Trophoblast cell (in vitro differentiated cells and primary cell): ENCODE data around the gene S100PBP.

Experiments
- DNase-seq, 2 donors: peaks; one replicate each; pipeline ENCODE4 v3.0.0-alpha.2; 2016
- H2AFZ ChIP-seq: 2 replicates; pipeline ENCODE4 v1.6.1; 2013; ENCODE audit warnings: low read length, moderate library complexity, mild to moderate bottlenecking; ENCODE audit not compliant: insufficient read depth, poor library complexity
- H2AK5ac ChIP-seq: 2 replicates; pipeline ENCODE4 v1.6.1; 2013; ENCODE audit warnings: mild to moderate bottlenecking, low read length
- H2BK120ac ChIP-seq: 2 replicates; pipeline ENCODE4 v1.6.1; 2013; ENCODE audit warnings: low read length, mild to moderate bottlenecking, moderate library complexity; ENCODE audit not compliant: insufficient read depth, poor library complexity
- H2BK12ac ChIP-seq: 2 replicates; pipeline ENCODE4 v1.6.1; 2013; ENCODE audit warnings: mild to moderate bottlenecking, low read length, moderate library complexity
- H2BK5ac ChIP-seq: 2 replicates; pipeline ENCODE4 v1.6.1; 2013; ENCODE audit warnings: low read length, low read depth, moderate library complexity, mild to moderate bottlenecking; ENCODE audit not compliant: poor library complexity
- H3K14ac ChIP-seq: 2 replicates; pipeline ENCODE4 v1.6.1; 2013; ENCODE audit warnings: mild to moderate bottlenecking, low read length
- H3K18ac ChIP-seq: 2 replicates; pipeline ENCODE4 v1.6.1; 2013; ENCODE audit warnings: mild to moderate bottlenecking, low read length
- H3K23ac ChIP-seq: 2 replicates; pipeline ENCODE4 v1.6.1; 2013; ENCODE audit warnings: low read length
- H3K27ac ChIP-seq: 2 replicates; pipeline ENCODE4 v1.5.1; 2013; ENCODE audit warnings: low read depth, mild to moderate bottlenecking, inconsistent platforms, low read length, moderate library complexity
- H3K27me3 ChIP-seq: 2 replicates; pipeline ENCODE4 v1.6.1; 2013; ENCODE audit warnings: inconsistent platforms, mild to moderate bottlenecking, low read length, moderate library complexity; ENCODE audit not compliant: insufficient read depth
- H3K36me3 ChIP-seq, 2 experiments: 1 replicate in 1 of 2; 2 replicates in 1 of 2; pipeline ENCODE4 v1.6.1; 2013; ENCODE audit warnings: low read length in 2 of 2, mild to moderate bottlenecking in 2 of 2, moderate library complexity in 1 of 2; ENCODE audit not compliant: insufficient read depth in 2 of 2, control insufficient read depth in 1 of 2
- H3K4ac ChIP-seq: 2 replicates; pipeline ENCODE4 v1.6.1; 2013; ENCODE audit warnings: low read depth, mild to moderate bottlenecking, low read length, moderate library complexity
- H3K4me1 ChIP-seq, 2 experiments: 1 replicate in 1 of 2; 2 replicates in 1 of 2; pipeline ENCODE4 v1.6.1; 2013; ENCODE audit warnings: low read length in 2 of 2, mild to moderate bottlenecking in 2 of 2, moderate library complexity in 1 of 2; ENCODE audit not compliant: insufficient read depth in 2 of 2, control insufficient read depth in 1 of 2
- H3K4me2 ChIP-seq: 2 replicates; pipeline ENCODE4 v1.6.1; 2013; ENCODE audit warnings: inconsistent platforms, mild to moderate bottlenecking, low read length, moderate library complexity
- H3K4me3 ChIP-seq: 2 replicates; pipeline ENCODE4 v1.5.1; 2013; ENCODE audit warnings: mild to moderate bottlenecking, low read depth, low read length, inconsistent platforms
- H3K79me1 ChIP-seq: one replicate; pipeline ENCODE4 v1.6.1; 2013; ENCODE audit warnings: low read length
- H3K79me2 ChIP-seq: 2 replicates; pipeline ENCODE4 v1.6.1; 2013; ENCODE audit warnings: low read length, mild to moderate bottlenecking; ENCODE audit not compliant: control insufficient read depth, insufficient read depth, poor library complexity
- H3K9ac ChIP-seq: 2 replicates; pipeline ENCODE4 v1.6.1; 2013; ENCODE audit warnings: mild to moderate bottlenecking, low read length
- H3K9me3 ChIP-seq: 2 replicates; pipeline ENCODE4 v1.6.1; 2013; ENCODE audit warnings: low read depth, mild to moderate bottlenecking, control low read depth, inconsistent platforms, low read length; ENCODE audit not compliant: insufficient read depth
- H4K12ac ChIP-seq: 2 replicates; pipeline ENCODE4 v1.6.1; 2013; ENCODE audit warnings: low read depth, mild to moderate bottlenecking, low read length, moderate library complexity
- H4K8ac ChIP-seq: 2 replicates; pipeline ENCODE4 v1.6.1; 2013; ENCODE audit warnings: low read depth, mild to moderate bottlenecking, low read length, moderate library complexity
- H4K91ac ChIP-seq: one replicate; pipeline ENCODE4 v1.6.1; 2013; ENCODE audit warnings: low read depth, mild to moderate bottlenecking, low read length, moderate library complexity
- WGBS: extraction: QIAGEN DNeasy Blood & Tissue Kit; methylation state at CpG from one replicate; pipeline ENCODE4 v1.1.7; 2013; ENCODE audit warnings: missing lambda C conversion rate; ENCODE audit not compliant: insufficient read length, insufficient coverage; ENCODE audit errors: extremely low coverage; 5-methylcytosine and 5-hydroxymethylcytosine counted together

Gene S100PBP

DNA sequence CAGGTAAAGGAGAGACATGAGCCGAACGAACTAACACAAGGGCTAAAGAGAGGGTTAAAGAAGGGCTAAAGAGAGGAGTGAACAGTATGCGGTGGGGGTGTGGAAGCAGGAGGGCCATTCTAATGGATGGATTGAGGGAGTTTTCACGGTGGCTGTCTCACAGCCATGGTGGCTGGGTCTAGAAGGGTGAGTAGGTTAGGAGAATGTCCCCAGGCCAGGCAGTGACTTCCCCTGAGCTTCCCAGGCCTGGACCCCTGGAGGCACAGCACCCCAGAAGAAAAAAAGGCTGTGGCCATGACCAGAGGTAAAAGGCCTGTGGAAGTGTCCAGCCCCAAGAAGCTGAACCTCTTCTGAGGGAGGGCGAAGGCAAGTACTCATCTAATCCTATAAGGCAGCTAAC lies 49.7 kb downstream of the S100PBP start:
- Histone ChIP-seq H3K36me3 (peaks cover 0 to 4% of the 10 kb centered on the region in 2 experiments), H3K14ac (no peak overlapping the region), H2BK120ac (no peak overlapping the region), H3K79me1 (peaks cover 5% of the 10 kb centered on the region), H2AK5ac (no peak overlapping the region), H2AFZ (no peak overlapping the region), H4K12ac (no peak overlapping the region), H3K4me2 (no peak overlapping the region), H3K9ac (no peak overlapping the region), H4K91ac (no peak overlapping the region), H3K18ac (no peak overlapping the region), H3K4ac (no peak overlapping the region), H3K9me3 (peaks cover 4% of the 10 kb centered on the region), H2BK5ac (no peak overlapping the region), H4K8ac (no peak overlapping the region), H3K4me3 (no peak overlapping the region), H2BK12ac (no peak overlapping the region), H3K27me3 (peaks cover 21% of the 10 kb centered on the region), H3K23ac (no peak overlapping the region), H3K4me1 (peaks cover 6% of the 10 kb centered on the region in 2 experiments), H3K79me2 (no peaks in the 10 kb centered on the region), H3K27ac (no peak overlapping the region)
- no peak for DNase-seq
- no CpG with 5 or more reads among the region's 5 CpGs for WGBS

DNA sequence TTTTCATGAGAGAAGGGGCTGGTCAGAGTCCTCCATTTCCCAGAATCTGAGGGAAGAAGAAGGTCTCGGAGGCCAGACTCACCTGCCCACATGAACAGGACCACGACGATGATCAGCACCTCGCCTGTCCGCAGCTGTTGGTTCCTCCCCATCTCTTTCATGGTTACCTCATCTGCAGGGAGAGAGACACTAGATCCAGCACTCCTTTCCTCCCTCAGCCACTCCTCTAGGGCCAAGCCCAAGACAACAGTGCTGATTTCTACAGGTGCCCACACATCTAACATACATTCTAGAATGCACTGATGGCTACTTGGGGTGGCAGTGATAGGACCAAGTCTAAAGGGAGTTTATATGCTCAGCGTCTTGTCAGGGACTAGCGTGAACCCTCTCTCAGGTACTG lies 50.2 kb downstream of the S100PBP start:
- Histone ChIP-seq H3K18ac (no peak overlapping the region), H4K91ac (no peak overlapping the region), H2BK5ac (no peak overlapping the region), H2AK5ac (no peak overlapping the region), H3K4ac (no peak overlapping the region), H3K4me3 (no peak overlapping the region), H3K4me1 (peaks cover 6% of the 10 kb centered on the region in 2 experiments), H4K8ac (no peak overlapping the region), H3K79me2 (no peaks in the 10 kb centered on the region), H3K9me3 (peaks cover 4% of the 10 kb centered on the region), H4K12ac (no peak overlapping the region), H3K14ac (no peak overlapping the region), H3K9ac (no peak overlapping the region), H3K27me3 (peaks cover 21% of the 10 kb centered on the region), H3K36me3 (peaks cover 0 to 4% of the 10 kb centered on the region in 2 experiments), H3K23ac (no peak overlapping the region), H2BK120ac (no peak overlapping the region), H3K4me2 (no peak overlapping the region), H3K27ac (no peak overlapping the region), H2BK12ac (no peak overlapping the region), H3K79me1 (peaks cover 5% of the 10 kb centered on the region), H2AFZ (no peak overlapping the region)
- no CpG with 5 or more reads among the region's 7 CpGs for WGBS
- DNase-seq, result no peak

DNA sequence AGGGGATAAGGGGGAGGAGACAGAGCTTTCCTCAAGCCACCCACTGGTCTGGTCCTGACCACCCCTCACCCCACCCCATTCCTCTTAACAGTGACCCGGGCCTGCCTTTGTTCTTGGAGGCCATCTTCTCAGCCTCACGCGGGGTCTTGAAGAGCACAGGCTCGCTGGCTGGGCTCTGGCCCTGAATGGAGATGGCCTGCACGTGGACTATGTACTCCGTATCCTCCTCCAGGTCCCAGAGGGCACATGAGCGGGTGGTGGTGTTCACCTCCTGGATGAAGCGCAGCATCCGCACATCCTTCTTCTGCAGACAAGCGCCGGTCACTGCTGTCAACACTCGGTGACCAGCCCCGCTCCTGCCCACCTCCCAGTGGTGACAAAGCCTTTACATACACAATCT lies 50.6 kb downstream of the S100PBP start:
- Histone ChIP-seq H3K14ac (no peak overlapping the region), H4K91ac (no peak overlapping the region), H2AK5ac (no peak overlapping the region), H3K36me3 (peaks cover 0 to 2% of the 10 kb centered on the region in 2 experiments), H2AFZ (no peak overlapping the region), H3K27me3 (peaks cover 21% of the 10 kb centered on the region), H2BK12ac (no peak overlapping the region), H3K79me1 (peaks cover 5% of the 10 kb centered on the region), H3K27ac (no peak overlapping the region), H3K79me2 (no peaks in the 10 kb centered on the region), H4K8ac (no peak overlapping the region), H2BK120ac (no peak overlapping the region), H3K4ac (no peak overlapping the region), H2BK5ac (no peak overlapping the region), H4K12ac (no peak overlapping the region), H3K4me3 (no peak overlapping the region), H3K9ac (no peak overlapping the region), H3K4me1 (peaks cover 6% of the 10 kb centered on the region in 2 experiments), H3K18ac (no peak overlapping the region), H3K4me2 (no peak overlapping the region), H3K23ac (no peak overlapping the region), H3K9me3 (peaks cover 4% of the 10 kb centered on the region)
- DNase-seq, result no peak
- no CpG with 5 or more reads among the region's 13 CpGs for WGBS

DNA sequence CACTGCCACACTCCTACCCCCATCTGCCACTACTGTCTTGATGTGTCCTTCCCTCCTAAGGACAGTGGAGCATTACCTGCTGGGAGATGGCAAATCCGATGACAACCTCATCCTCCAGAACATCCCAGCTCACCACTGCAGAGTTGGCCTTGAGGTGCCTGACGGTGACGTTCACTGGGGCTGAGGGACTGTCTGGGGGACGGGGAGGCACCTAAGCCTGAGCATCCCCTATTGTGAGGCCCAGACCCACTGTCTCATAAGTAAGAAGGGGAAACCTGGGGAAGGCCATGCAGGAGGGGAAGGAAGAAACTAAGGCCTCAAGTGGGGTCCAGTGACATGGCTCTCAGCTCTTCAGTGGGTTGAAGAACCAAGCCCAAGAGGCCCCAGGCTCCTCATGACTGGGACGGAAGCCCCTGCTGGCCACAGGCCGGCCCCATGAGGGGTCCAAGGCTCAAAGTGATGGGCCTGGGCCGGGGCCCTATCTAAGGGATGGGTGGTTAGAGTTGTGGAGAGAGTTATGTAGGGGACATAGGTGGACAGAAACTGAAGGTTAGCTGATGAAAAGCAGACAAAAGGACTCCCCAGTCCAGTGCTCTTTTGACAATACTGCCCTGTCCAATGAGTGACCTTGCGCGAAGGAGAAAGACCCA lies 51.5 kb downstream of the S100PBP start:
- no peak for DNase-seq
- WGBS, result no CpG with 5 or more reads among the region's 9 CpGs

More for the DNA sequence above, 51.5 kb downstream of the S100PBP start:
- Histone ChIP-seq H2BK12ac (no peak overlapping the region), H2AFZ (no peak overlapping the region), H3K4me2 (no peak overlapping the region), H3K27me3 (peaks cover 21% of the 10 kb centered on the region), H3K14ac (no peak overlapping the region), H3K9me3 (peaks cover 2% of the 10 kb centered on the region), H2AK5ac (no peak overlapping the region), H3K4me1 (peaks cover 6% of the 10 kb centered on the region in 2 experiments), H3K23ac (no peak overlapping the region), H2BK120ac (no peak overlapping the region), H3K36me3 (peaks cover 0 to 2% of the 10 kb centered on the region in 2 experiments), H4K12ac (no peak overlapping the region), H4K8ac (no peak overlapping the region), H3K4ac (no peak overlapping the region), H3K4me3 (no peak overlapping the region), H3K79me1 (peaks cover 5% of the 10 kb centered on the region), H2BK5ac (no peak overlapping the region), H3K27ac (no peak overlapping the region), H4K91ac (no peak overlapping the region), H3K9ac (no peak overlapping the region), H3K79me2 (no peaks in the 10 kb centered on the region), H3K18ac (no peak overlapping the region)
